Measurements from ENCODE around the gene ITPK1.
A peak's percentile ranks its signal among the peaks of the same experiment; 100 is the strongest.

The ITPK1 gene

GRCh38 chr14:93005135-93005813, 110.5 kb downstream of the ITPK1 start:
- no peak for DNase-seq

- no peak for DNase-seq
Observed at GRCh38 chr14:93004699-93005082, 111.0 kb downstream of the ITPK1 start.

DNA sequence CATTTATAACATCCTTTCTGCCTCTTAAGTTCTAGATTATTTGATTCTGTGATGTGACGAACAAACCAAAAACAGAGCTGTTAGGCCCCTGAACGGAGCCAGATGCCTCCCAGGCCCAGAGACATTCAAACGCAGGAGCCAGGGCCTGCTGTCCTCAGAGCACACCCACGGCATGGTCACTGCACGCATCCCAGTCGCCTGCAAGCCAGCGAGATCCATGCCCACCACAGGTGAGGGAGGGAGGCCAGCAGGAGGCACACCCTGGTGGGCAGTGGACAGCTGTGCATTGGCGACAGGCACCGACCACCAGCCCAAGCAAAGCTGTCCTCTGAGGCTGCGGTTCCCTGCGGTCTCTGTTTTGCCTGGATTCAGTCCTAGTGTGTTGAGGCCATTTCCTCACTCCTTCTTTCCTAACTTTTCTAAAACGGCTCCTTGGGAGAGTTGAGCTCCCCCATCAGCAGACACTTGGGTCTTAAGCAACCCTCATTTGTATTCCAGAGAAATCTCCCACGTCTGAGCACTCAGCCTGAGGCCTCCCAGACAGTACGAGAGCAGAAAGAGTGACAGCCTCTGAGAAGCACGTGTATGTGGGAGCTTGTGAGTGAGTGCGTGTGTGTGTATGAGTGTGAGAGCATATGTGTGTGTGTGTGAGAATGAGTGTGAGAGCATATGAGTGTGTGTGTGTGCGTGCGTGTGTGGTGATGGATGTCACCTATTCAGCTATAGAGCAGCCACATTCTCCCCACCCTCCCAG, 111.6 kb downstream of the ITPK1 start:
- DNase-seq, result no peak

- no peak for DNase-seq
Observed at GRCh38 chr14:93002851-93003298, 112.8 kb downstream of the ITPK1 start.

GRCh38 chr14:93002049-93002448, 113.7 kb downstream of the ITPK1 start:
- DNase-seq, result no peak

DNA sequence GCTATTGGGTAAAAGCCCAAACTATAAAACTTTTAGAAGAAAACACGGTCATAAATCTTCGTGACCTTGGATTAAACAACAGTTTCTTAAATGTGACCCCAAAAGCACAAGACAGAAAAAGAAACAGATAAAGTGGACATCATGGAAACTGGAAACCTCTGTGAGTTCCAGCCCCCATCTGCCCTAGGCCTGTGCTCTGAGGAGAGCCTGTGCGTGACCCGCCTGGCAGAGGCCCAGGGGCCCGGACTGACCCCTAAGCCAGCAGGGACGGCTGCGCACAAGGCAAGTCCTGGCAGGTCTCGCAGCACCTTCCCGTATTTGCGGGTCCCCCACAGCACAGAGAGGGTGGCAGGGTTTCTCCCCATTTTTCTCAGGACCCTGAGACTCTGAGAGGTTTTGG, 116.8 kb downstream of the ITPK1 start:
- DNase-seq, result no peak

GRCh38 chr14:92997343-92998061, 118.2 kb downstream of the ITPK1 start:
- no peak for DNase-seq

- DNase-seq, result no peak
Observed at GRCh38 chr14:92995620-92996019, 120.1 kb downstream of the ITPK1 start.

GRCh38 chr14:92994942-92995341, 120.8 kb downstream of the ITPK1 start:
- DNase-seq, result no peak

GRCh38 chr14:92994131-92994676, 121.5 kb downstream of the ITPK1 start:
- no peak for DNase-seq

DNA sequence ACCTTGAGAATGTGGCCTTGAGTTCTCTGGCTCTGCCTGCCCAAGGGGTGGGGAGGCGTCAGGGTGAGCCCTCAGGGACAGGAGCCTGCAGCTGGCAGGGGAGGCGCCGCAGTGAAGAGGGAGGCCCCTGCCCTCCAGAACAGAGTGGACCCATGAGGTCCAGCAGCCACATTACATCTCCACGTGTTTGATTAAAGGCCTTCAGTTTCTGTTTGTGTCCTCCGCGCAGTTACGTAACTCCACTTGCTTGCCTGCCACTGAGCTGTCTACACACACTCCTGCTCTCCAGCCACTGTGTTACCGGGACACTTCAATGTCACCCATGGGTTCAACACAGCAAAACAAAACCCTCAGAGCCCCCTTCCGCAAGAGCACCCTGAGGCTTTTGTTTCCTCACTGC, 122.4 kb downstream of the ITPK1 start:
- no peak for DNase-seq

DNA sequence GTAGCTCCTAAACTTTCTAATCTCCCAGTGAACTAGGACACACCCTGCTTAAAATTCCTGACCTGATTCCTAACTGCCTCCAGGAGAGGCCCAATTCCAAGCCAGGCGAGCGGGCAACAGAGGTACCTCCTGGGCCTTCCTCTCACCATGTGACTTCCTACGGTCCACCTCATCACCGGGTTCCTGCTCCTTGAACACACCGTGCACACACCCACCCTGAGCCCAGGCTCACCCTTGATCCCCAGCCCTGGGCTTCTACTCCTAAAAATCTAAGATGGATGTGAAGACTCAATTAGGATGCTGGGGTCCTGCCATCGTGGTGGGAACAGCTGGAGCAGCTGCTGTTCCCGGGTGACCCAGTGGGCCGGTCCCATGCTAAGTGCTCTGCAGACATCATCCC, 124.2 kb downstream of the ITPK1 start:
- no peak for DNase-seq

DNA sequence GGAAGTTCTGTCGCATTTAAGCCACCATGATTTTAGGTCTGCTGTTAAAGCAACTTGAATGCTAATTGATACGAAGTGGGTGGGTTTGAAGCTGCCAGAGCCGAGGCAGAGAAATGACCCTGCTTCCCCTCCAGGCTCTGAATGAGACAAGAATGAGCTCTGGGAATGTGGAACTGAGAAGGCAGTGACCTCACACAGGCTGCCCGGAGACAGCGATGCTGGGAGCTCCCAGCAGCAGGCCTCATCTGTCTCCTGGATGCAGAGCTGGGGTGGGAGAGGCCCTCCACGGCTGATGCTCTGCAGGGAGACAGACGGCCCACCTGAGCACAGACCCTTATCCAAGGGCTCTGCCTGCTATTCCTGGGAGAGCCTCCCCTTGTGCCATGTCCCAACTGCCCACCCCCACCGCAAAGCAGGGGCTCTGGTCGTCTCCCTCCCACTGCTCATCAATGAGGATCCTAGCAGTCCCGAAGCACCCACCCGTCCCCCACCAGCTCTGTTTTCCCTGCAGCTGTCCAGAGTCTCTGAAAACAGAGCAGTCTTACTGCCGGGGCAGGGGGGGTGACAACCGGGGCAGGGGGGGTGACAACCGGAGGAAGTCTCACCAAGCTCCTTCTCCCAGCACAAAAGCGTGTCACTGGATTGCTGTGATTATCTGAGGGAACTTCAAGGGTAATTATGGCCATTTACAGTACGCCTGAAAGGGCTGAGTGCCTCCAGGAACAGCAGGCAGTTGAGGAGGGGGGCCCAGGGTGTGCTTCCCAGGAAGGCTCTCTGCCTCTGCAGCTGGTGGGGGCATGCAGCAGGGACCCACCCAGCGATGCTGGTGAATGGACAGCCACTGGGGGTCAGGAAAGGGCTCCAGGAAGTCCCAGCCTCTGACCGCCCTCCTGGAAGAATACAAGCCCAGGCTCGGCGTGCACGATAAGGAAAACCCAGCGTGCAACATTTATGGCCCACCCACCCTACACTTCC, 125.0 kb downstream of the ITPK1 start:
- peak in 1 of 2 donors; percentile 8 for DNase-seq

- no peak for DNase-seq
Observed at GRCh38 chr14:92988786-92989755, 126.7 kb downstream of the ITPK1 start.

GRCh38 chr14:92987713-92988510, 127.8 kb downstream of the ITPK1 start:
- DNase-seq, result no peak

DNA sequence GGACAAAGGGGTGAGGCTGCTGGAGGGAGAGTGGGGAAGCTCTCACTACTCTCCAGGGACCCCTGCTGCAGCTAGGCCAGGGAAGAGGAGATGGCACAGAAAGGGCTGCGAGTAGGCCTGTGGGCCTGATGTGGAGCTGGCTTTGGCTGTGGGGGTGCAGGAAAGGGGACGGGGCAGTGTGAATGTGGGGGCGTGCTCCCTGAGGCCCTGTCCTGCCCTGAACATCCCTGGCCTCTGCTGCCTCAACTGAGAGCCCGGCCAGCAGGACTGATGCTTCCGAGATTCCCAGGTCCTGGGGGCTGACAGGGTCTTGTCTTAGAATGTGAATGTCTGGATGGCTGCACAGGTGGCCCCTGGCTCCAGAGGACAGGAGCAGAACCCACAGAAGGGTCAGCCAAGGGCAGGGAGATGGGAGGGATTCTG, 128.6 kb downstream of the ITPK1 start:
- no peak for DNase-seq

DNA sequence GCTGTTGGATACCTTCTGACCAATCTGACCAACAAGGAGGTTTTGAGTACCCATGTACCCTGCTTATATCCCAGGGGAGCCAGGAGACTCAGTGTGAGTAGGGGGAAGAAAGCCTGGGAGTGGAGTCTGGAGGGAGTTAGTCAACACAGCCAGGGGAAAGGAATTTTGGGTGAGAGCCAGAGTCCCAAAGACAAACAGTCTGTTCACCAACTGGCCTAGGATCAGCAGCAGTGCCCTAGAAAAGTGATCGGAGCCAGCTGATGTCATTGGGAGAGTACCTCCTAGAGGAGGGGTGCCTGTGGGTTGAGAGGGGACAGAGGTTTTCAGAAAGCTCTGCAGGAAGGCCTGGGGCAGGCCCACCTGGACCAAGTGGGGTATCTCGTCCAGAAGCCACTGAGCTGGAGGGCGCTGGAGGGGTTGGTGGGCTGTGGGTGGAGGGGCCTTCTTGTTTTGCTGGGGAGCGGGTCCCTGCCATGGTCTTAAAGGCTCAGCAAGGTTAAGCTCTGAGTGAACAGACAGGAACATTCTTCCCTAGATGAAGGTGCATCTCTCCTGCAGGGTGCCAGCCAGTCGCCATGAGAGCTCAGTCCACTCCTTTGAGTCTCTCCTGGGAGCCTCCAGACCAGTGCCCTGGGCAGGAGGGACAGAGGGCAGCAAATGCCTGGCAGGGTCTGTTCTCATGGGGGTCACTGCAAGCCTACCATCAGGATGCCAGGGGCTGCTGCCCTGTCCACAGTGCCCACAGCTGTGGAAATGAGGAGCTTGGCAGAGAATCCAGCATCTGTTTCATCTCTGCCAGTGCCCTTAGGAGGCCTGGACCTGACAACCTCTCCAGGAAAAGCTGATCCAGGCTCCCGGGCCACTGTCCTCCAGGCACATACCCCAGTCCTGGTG, 129.2 kb downstream of the ITPK1 start:
- DNase-seq, result peak in 1 of 2 donors; percentile 16

GRCh38 chr14:92985521-92985920, 130.2 kb downstream of the ITPK1 start:
- no peak for DNase-seq

DNA sequence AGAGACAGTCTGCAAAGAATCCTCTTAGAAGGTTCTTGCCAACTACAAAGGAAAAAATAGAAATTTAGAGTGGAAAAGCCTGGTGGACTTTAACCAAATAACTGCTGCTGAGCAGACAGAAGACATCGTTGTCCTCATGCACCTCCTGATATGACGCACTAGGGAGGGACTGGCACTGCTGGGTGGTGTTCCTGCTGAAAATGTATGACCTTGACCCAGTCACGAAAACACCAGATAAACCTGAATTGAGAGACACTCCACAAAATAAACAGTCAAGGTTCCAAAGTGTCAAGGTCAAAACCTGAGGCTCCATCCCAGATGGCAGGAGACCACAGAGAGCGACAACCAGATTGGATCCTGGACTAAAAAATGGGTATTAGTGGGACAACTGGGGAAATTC, 130.8 kb downstream of the ITPK1 start:
- no peak for DNase-seq

All from hippocampal formation (tissue), 2 donors.